DMS79 treated with DMSO at 0.1 percent for 48 hours (cell line): Measurements from ENCODE around the gene SGK1.
"Not testable (repeated sequence)": the region's sequence is repeated elsewhere in the genome, so short reads cannot be mapped to it uniquely, and the experiment has no call there.

Source experiments
- DNase-seq: peaks from one replicate; lab custom pipeline; 2025; lab: John Stamatoyannopoulos, UW

SGK1 gene

DNA sequence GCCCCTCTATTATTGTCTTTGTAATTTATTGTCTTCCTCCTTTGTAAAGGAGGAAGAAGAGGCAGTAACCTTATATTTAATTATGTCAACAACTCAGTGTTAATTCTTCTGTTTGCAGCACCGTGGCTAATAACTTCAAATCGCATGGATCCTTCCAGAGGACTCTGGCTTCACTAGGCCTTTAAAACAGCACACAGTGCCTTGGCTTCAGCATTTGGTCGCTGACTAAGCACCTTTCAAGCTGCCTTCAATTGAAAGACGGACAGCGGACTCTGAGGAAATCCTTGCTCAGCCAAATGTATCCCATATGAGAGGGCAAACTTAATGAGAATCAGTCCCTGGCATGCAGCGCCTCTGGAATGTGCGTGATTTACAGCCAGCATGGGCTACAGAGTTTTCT lies 64.2 kb downstream of the SGK1 start:
- DNase-seq: no peak

- DNase-seq: no peak
Observed at GRCh38 chr6:134251320-134251719, 66.6 kb downstream of the SGK1 start.

DNA sequence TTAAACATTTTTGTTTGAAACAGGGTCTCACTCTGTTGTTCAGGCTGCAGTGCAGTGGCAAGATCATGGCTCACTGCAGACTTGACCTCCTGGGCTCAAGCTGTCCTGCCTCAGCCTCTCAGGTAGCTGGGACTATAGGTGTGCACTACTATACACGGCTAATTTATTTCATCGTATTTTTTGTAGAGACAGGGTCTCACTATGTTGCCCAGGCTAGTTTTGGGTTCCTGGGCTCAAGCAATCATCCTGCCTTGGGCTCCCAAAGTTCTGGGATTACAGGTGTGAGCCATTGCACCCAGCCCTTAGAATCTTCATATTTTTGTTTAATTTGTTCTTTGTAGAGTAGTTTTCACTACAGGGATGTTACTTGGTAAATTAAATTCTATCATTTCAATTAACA lies 67.1 kb downstream of the SGK1 start:
- DNase-seq: no peak

DNA sequence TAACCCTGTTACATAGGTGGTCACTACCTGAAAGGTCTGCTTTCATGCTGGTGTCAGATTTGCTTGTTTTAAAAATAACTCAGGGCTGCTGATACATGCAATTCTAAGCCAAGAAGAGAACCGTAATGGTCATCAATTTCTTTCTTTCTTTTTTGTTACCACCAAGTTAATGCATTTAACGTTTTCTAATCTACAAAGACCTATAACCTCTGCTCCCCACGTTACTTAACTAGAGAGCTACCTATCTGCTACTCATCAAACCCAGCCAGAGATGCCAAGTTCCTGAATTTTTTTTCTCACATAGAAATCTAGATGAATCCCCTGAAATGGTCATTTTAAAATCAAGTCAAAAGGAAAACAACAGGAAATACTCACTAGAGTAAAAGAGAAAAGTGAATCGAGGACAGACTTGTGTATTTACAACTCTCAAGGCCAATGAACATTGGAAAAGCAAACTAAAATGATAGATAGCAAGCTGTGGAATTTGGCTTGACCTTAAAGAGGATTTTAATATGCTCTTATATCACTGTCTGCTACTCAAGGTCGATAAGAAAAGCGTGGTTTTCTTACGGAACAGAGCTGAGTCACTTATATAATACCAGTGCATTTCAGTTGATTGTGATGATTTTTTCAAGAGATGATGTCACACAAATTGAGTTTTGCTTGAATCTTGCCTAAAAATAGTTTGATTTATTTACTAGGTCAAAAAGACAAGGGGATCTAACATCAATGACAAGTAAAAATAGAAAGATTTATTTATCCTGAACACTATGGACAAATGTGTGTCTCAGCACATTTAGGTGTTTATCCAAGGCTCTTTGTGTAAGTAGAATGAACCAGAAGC lies 67.9 kb downstream of the SGK1 start:
- DNase-seq: no peak

DNA sequence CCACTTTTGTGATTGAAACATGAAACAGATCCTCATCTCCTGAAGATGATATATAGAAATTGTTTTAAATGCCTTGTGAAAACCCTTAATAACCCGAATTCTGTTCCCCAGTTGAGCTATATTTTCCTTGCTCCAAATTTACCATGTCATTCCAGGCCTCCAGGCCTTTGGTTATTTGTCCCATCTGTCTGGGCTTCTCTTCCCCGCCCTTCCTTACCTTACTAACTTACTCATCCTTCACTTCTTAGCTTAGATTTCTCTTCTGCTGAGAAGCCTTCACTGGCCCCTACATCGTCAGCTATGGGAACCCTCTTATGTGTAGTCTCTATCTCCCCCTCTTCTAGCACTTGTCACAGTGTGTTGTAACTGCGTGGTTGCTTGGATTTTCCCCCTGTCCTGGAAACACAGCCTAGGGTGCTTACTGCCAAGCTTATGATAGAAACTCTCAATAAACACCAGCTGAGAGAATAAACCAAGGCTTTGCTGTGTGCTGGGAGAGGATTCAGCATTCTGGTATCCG lies 68.6 kb downstream of the SGK1 start:
- no peak for DNase-seq

GRCh38 chr6:134247844-134248580 lies 69.9 kb downstream of the SGK1 start:
- DNase-seq: no peak

GRCh38 chr6:134247231-134247833 lies 70.6 kb downstream of the SGK1 start:
- no peak for DNase-seq

GRCh38 chr6:134245706-134246105 lies 72.2 kb downstream of the SGK1 start:
- DNase-seq: no peak

- no peak for DNase-seq
Observed at GRCh38 chr6:134245041-134245440, 72.9 kb downstream of the SGK1 start.

DNA sequence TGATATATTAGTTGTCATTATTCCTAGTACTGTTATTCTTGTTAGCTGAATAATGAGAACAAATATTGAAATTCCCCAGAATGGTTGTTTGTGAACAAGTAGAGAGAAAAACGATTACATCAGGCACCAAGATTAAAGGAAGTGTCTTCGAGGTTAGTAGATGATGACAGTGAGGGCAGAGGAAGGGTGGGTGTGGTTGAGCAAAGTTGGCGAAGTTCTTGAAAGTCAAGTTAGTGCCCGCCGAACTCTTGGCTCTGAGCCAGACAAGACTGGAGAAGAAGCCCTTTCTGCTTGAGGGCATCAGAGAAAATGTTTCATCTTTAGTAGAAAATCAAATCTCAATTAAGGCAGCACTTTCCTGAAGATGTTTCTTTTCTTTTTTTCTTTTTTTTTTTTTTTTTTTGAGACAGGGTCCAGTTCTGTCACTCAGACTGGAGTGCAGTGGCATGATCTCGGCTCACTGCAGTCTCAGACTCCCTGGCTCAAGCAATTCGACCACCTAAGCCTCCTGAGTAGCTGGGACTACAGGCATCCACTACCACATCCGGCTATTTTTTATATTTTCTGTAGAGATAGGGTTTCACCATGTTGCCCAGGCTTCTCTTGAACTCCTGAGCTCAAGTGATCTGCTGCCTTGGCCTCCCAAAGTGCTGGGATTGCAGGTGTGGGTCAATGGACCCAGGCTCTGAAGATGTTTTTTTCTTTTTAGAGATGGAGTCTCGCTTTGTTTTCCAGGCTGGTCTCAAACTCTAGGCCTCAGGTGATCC lies 77.1 kb downstream of the SGK1 start:
- DNase-seq: no peak

GRCh38 chr6:134238960-134239795 lies 78.7 kb downstream of the SGK1 start:
- no peak for DNase-seq

GRCh38 chr6:134238006-134238405 lies 79.9 kb downstream of the SGK1 start:
- no peak for DNase-seq

DNA sequence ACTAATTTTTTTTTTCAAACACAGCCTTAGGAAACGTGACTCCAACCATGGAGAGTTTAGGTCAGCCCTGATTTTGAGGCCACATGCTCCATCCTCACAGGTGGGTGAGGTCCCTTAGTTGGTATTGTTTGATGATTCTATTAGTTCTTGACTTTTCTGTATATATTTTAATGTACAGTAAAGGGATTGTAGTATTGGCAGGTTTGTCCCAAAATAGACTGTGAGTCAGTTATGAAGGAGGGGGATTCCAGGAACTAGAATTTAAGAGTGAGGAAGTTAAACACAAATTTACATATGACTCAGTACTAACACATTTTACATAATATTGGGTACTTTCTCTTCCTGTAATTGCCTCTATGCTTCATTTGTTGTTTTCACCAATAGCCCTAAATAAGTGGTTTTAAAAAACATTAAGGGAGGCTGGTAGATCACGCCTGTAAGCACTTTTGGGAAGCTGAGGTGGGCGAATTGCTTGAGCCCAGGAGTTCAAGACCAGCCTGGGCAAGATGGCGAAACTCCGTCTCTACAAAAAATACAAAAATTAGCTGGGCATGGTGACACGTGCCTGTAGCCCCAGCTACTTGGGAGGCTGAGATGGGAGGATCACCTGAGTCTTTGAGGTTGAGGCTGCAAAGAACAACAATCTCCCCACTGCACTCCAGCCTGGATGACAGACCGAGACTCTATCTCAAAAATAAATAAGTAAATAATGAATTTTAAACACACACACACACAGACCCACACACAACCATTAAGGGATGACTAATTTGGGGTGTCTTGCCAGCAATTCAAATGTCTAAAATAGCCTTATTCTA lies 81.8 kb downstream of the SGK1 start:
- no peak for DNase-seq

DNA sequence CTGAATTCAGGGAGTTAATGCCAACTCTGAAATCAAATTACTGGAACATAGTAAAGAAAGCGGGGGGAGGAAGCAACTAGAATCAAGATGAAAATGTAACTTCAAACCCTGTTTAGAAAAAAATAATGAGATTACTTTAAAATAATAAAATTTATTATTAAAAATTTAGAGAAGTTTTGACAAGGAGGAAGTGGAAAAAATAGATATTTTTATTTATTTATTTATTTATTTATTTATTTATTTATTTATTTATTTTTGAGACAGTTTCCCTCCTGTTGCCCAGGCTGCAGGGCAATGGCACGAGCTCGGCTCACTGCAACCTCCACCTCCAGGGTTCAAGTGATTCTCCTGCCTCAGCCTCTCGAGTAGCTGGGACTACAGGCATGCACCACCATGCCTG lies 82.6 kb downstream of the SGK1 start:
- DNase-seq: not testable (repeated sequence)

GRCh38 chr6:134233180-134233955 lies 84.5 kb downstream of the SGK1 start:
- no peak for DNase-seq

- DNase-seq: no peak
Observed at GRCh38 chr6:134230940-134231339, 87.0 kb downstream of the SGK1 start.

DNA sequence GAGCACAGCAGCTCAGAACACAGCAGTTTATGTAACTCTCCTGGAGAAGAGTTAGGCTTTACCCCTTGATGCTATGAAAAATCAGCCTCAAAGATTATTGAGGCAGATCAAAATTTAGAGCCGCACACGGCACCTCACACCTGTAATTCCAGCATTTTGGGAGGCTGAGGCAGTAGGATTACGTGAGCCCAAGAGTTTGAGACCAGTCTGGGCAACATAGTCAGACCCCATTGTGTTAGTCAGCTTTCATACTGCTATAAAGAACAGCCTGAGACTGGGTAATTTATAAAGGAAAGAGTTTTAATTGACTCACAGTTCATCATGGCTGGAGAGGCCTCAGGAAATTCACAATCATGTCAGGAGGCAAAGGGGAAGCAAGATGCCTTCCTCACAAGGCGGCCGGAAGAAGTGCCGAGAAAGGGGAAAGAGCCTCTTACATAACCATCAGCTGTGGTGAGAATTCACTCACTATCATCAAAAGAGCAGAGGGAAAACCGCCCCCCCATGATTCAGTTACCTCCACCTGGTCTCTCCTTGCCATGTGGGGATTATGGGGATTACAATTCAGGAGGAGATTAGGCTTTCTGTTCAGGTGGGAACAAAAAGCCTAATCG lies 87.7 kb downstream of the SGK1 start:
- no peak for DNase-seq

GRCh38 chr6:134229520-134229919 lies 88.4 kb downstream of the SGK1 start:
- no peak for DNase-seq
